HUES6 (cell line): ENCODE results near the gene RAE1.
"Not testable (repeated sequence)": the region's sequence is repeated elsewhere in the genome, so short reads cannot be mapped to it uniquely, and the experiment has no call there.

Experiments
- H3K27ac ChIP-seq: 2 replicates; pipeline ENCODE4 v1.7.0; 2013; ENCODE audit warnings: low read depth, mild to moderate bottlenecking, low read length, inconsistent platforms
- H3K27me3 ChIP-seq: 2 replicates; pipeline ENCODE4 v1.6.1; 2013; ENCODE audit warnings: low read length; ENCODE audit not compliant: control insufficient read depth, insufficient read depth
- H3K36me3 ChIP-seq: 2 replicates; pipeline ENCODE4 v1.6.1; 2013; ENCODE audit warnings: low read length; ENCODE audit not compliant: control insufficient read depth, insufficient read depth
- H3K4me1 ChIP-seq: 2 replicates; pipeline ENCODE4 v1.6.1; 2013; ENCODE audit warnings: low read length; ENCODE audit not compliant: control insufficient read depth, insufficient read depth
- H3K4me3 ChIP-seq: 2 replicates; pipeline ENCODE4 v1.5.1; 2013; ENCODE audit warnings: low read depth, low read length
- H3K9ac ChIP-seq: one replicate; pipeline ENCODE4 v1.6.1; 2013; ENCODE audit warnings: mild to moderate bottlenecking, low read length
- H3K9me3 ChIP-seq: 2 replicates; pipeline ENCODE4 v1.6.1; 2013; ENCODE audit warnings: low read depth, low read length; ENCODE audit not compliant: control insufficient read depth, insufficient read depth

Gene RAE1

GRCh38 chr20:57348200-57348921, 2.7 kb upstream of the RAE1 start:
- H3K9ac ChIP-seq, H3K27me3 ChIP-seq, H3K27ac ChIP-seq, H3K9me3 ChIP-seq, H3K4me3 ChIP-seq, H3K4me1 ChIP-seq, H3K36me3 ChIP-seq: not testable (repeated sequence)

GRCh38 chr20:57348922-57349574, 2.0 kb upstream of the RAE1 start:
- not testable (repeated sequence) for H3K27ac ChIP-seq, H3K27me3 ChIP-seq, H3K9ac ChIP-seq, H3K4me3 ChIP-seq, H3K9me3 ChIP-seq, H3K4me1 ChIP-seq, H3K36me3 ChIP-seq

- H3K4me3 ChIP-seq, result no peak overlapping the region
- no peaks in the 10 kb centered on the region for H3K9me3 ChIP-seq
- H3K36me3 ChIP-seq, result no peaks in the 10 kb centered on the region; the same call in none of the 2 replicates
- H3K27me3 ChIP-seq, result no peaks in the 10 kb centered on the region
- 0 out of 2 replicates have a peak, but pooled peaks cover 6% of the 10 kb centered on the region for H3K4me1 ChIP-seq
- H3K27ac ChIP-seq, result no peak overlapping the region
- no peak overlapping the region for H3K9ac ChIP-seq
Measured at GRCh38 chr20:57350081-57350710, 859 bp upstream of the RAE1 start.

GRCh38 chr20:57350726-57351041, 371 bp upstream of the RAE1 start:
- H3K9ac ChIP-seq, result peak overlapping the region; percentile 87
- H3K36me3 ChIP-seq, H3K27ac ChIP-seq, H3K4me1 ChIP-seq, H3K9me3 ChIP-seq, H3K27me3 ChIP-seq: not testable (repeated sequence)
- H3K4me3 ChIP-seq, result peak overlapping the region; percentile 100

DNA sequence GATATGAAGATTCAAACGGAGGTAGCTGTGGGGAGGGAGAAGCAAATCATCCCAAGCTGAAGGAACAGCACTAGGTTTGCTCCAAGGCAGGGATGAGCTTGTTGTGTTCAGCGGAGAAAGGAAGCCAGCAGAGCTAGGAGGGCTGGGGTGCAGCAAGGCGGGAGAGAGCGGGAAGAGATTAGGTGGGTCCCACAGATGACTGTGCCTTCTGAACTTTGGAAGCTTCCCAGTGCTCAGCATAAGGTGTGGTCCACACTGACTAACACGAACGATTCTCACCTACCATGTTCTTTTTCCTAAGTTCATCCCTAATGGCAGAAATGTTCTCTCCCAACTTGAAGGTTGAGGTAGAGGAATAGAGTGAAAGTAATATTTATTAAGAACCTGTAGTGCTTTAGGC, 1.2 kb downstream of the RAE1 start:
- H3K4me1 ChIP-seq, result 0 out of 2 replicates have a peak, but pooled peaks cover 6% of the 10 kb centered on the region
- peak overlapping the region; percentile 100; the same call in 1 of the 2 replicates for H3K4me3 ChIP-seq
- H3K9me3 ChIP-seq, result no peaks in the 10 kb centered on the region
- no peak overlapping the region for H3K27ac ChIP-seq
- H3K36me3 ChIP-seq, result no peaks in the 10 kb centered on the region; the same call in none of the 2 replicates
- peak overlapping the region; percentile 26 for H3K9ac ChIP-seq
- H3K27me3 ChIP-seq, result no peaks in the 10 kb centered on the region

- Histone ChIP-seq H3K9me3 (no peaks in the 10 kb centered on the region), H3K4me3 (no peak overlapping the region), H3K4me1 (0 out of 2 replicates have a peak, but pooled peaks cover 6% of the 10 kb centered on the region), H3K27me3 (no peaks in the 10 kb centered on the region), H3K36me3 (no peaks in the 10 kb centered on the region; the same call in none of the 2 replicates), H3K27ac (no peak overlapping the region), H3K9ac (no peak overlapping the region)
Measured at GRCh38 chr20:57353351-57353750, 2.3 kb downstream of the RAE1 start.

DNA sequence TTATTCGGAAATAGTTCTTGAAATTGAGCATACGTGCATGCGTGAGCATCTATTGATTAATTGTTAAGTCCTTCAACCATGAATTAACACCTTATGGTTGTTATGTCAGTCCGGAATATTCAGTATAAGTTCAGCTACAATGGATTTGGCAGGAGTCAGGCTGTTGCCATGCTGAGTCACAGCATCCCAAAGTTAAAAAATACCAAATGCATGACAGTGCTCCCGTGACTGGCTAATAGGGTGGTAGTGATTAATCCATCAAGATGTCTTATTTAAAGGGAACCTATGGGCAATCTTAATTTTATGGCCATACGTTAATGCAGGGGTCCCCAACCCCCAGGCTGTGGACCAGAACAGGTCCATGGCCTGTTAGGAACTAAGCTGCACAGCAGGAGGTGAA, 10.5 kb downstream of the RAE1 start:
- Histone ChIP-seq H3K4me3 (no peak overlapping the region), H3K36me3 (peaks cover 37% of the 10 kb centered on the region), H3K27ac (no peak overlapping the region), H3K27me3 (no peaks in the 10 kb centered on the region), H3K9ac (no peak overlapping the region), H3K4me1 (no peaks in the 10 kb centered on the region), H3K9me3 (peaks cover 4% of the 10 kb centered on the region)

DNA sequence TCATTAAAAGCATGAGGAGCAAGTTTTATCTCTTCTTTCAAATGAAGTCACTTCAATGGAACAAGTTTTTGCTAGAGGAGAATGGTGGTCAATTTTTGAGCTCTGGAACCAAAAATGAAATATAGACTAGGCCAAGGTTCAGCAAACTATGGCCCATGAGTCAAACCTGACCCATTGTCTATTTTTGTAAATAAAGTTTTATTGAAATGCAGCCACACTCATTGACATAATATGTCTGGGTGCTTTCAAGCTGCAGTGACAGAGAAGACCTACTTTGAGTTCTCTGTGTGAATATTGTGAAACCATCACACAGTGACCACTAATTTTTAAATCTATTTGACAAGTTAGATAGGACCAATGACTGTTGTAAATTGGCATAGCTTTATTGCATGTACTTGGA, 13.4 kb downstream of the RAE1 start:
- Histone ChIP-seq H3K27ac (no peak overlapping the region), H3K4me1 (no peaks in the 10 kb centered on the region), H3K4me3 (no peak overlapping the region), H3K9me3 (peaks cover 4% of the 10 kb centered on the region), H3K27me3 (no peaks in the 10 kb centered on the region), H3K36me3 (peaks cover 66% of the 10 kb centered on the region), H3K9ac (no peak overlapping the region)

DNA sequence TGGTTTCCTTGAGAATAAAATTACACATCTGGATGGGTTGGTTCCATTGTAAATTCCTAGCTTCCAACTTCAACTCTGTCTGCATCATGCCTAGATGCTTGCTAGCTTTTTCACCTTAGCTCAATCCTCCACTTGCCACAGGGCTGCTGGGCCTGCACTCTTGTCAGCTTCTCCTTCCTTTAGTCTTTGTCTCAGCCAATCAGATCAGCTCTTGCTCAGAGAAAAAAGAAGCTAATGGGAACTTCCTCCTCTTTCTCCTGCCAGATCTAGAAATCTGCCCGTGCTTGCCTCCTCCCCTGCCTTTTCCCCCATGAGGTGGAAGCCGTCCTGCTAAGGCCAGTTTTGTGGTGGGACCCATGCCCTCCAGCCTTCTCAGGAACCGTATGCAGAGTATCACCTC, 18.5 kb downstream of the RAE1 start:
- Histone ChIP-seq H3K4me3 (no peak overlapping the region), H3K9me3 (no peaks in the 10 kb centered on the region), H3K27ac (no peak overlapping the region), H3K36me3 (peaks cover 99% of the 10 kb centered on the region), H3K27me3 (no peaks in the 10 kb centered on the region), H3K9ac (no peak overlapping the region), H3K4me1 (peaks cover 6% of the 10 kb centered on the region)

- no peaks in the 10 kb centered on the region for H3K27me3 ChIP-seq
- H3K27ac ChIP-seq, result no peak overlapping the region
- H3K4me1 ChIP-seq, result peaks cover 7% of the 10 kb centered on the region
- no peak overlapping the region for H3K4me3 ChIP-seq
- no peak overlapping the region for H3K9ac ChIP-seq
- peaks cover 100% of the 10 kb centered on the region for H3K36me3 ChIP-seq
- no peaks in the 10 kb centered on the region for H3K9me3 ChIP-seq
Measured at GRCh38 chr20:57370316-57370715, 19.3 kb downstream of the RAE1 start.

DNA sequence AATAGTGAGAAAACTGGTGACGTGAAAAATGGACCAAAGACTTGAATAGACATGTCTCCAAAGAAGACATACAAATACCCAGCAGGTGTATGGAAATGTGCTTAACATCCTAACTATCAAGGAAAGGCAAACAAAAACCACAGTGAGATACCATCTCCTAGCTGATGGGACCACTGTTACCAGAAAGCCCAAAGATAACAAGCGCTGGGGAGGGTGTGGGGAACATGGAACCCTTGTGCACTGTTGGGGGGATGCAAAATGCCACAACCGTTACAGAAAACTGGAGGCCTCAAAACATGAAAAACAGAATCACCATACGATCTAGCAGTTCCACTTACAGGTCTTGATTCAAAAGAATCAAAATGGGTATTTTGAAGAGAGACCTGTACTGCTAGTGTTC, 20.3 kb downstream of the RAE1 start:
- Histone ChIP-seq H3K36me3 (peaks cover 100% of the 10 kb centered on the region), H3K27me3 (no peaks in the 10 kb centered on the region), H3K27ac (no peak overlapping the region), H3K4me1 (peaks cover 7% of the 10 kb centered on the region), H3K9me3 (no peaks in the 10 kb centered on the region), H3K9ac (no peak overlapping the region), H3K4me3 (no peak overlapping the region)
